HepG2 (cell line): ENCODE results near the gene BCAN. TPM values are rescaled to one million over a fixed set of nuclear protein-coding genes. Genes with fewer than 3 reads are reported as not detected.

Source experiments
- BCL6 ChIP-seq: IDR thresholded peaks from 2 replicates; pipeline ENCODE4 v1.6.1; 2016; ENCODE audit warnings: missing genetic modification reagents, missing compliant biosample characterization
- BCLAF1 ChIP-seq: fragments of 450-650 bp; IDR thresholded peaks from 2 replicates; pipeline ENCODE4 v1.6.1; 2017; ENCODE audit warnings: mild to moderate bottlenecking
- CHCHD3 ChIP-seq: sonication (generic); formaldehyde crosslinking; IDR thresholded peaks from 2 replicates; pipeline ENCODE4 v1.8.0; 2022; ENCODE audit warnings: mild to moderate bottlenecking, missing genetic modification reagents, moderate library complexity
- DZIP1 ChIP-seq: sonication (generic); formaldehyde crosslinking; IDR thresholded peaks from 2 replicates; pipeline ENCODE4 v1.5.0; 2020; ENCODE audit warnings: mild to moderate bottlenecking, missing genetic modification reagents
- FOXM1 ChIP-seq: sonication (generic); formaldehyde crosslinking; IDR thresholded peaks from 2 replicates; pipeline ENCODE4 v1.5.0; 2020; ENCODE audit warnings: missing genetic modification reagents
- HMG20B ChIP-seq: conservative IDR thresholded peaks from 2 replicates; pipeline ENCODE4 v1.6.1; 2016; ENCODE audit warnings: missing genetic modification reagents, missing compliant biosample characterization
- KDM1A ChIP-seq: IDR thresholded peaks from 2 replicates; pipeline ENCODE4 v1.6.1; 2016; ENCODE audit warnings: missing compliant biosample characterization
- SUZ12 ChIP-seq: fragments of 150-350 bp; IDR thresholded peaks from 2 replicates; pipeline ENCODE4 v1.6.1; 2014; ENCODE audit warnings: low read depth, low read length
- TRIM22 ChIP-seq: fragments of 450-650 bp; IDR thresholded peaks from 2 replicates; pipeline ENCODE4 v1.6.1; 2017
- ZNF263 ChIP-seq: sonication (generic); formaldehyde crosslinking; IDR thresholded peaks from 2 replicates; pipeline ENCODE4 v1.4.0; 2020; ENCODE audit warnings: missing genetic modification reagents
- ZNF468 ChIP-seq: sonication (generic); formaldehyde crosslinking; IDR thresholded peaks from 2 replicates; pipeline ENCODE4 v1.8.0; 2022; ENCODE audit warnings: mild to moderate bottlenecking, moderate library complexity, missing genetic modification reagents
- ZNF550 ChIP-seq: sonication (generic); formaldehyde crosslinking; IDR thresholded peaks from 2 replicates; pipeline ENCODE4 v1.4.0; 2020; ENCODE audit warnings: mild to moderate bottlenecking, missing genetic modification reagents, borderline replicate concordance
- ZSCAN20 ChIP-seq: sonication (generic); formaldehyde crosslinking; IDR thresholded peaks from 2 replicates; pipeline ENCODE4 v1.4.0; 2020; ENCODE audit warnings: missing genetic modification reagents, mild to moderate bottlenecking, borderline replicate concordance
- polyA plus RNA-seq, 8 experiments: library from polyadenylated mRNA; depleted of rRNA in 3 of 8; stranded (reverse) in 7 of 8; unstranded in 1 of 8; fragments of >200 nt; fragmentation: Illumina TruSeq in 4 of 8; extraction: Trizol in 4 of 8; gene quantifications; 2 replicates each; pipeline versions ENCODE4 v1.2.1 to v1.2.3, GENCODE V29; 2011 to 2016; ENCODE audit warnings: low read depth in 4 of 8, missing spikeins in 1 of 8, mixed read lengths in 1 of 8; ENCODE audit not compliant: insufficient read depth in 1 of 8
- total RNA-seq, 5 experiments: library from RNA; depleted of rRNA; stranded (reverse); fragments of >200 nt; fragmentation: Illumina TruSeq; extraction: Trizol; gene quantifications; 2 replicates each; pipeline ENCODE4 v1.2.3, GENCODE V29; 2016; ENCODE audit warnings: low read depth in 1 of 5
- TF ChIP-seq, protein P1 (sequence below): sonication (generic); formaldehyde crosslinking; IDR thresholded peaks from 2 replicates; pipeline ENCODE4 v1.5.0; 2020; ENCODE audit warnings: missing genetic modification reagents
- TF ChIP-seq, protein P2 (sequence below): sonication (generic); formaldehyde crosslinking; IDR thresholded peaks from 2 replicates; pipeline ENCODE4 v1.4.0; 2020; ENCODE audit warnings: missing genetic modification reagents

The BCAN gene
- total and polyA plus RNA-seq, 2 of the 13 experiments (the other 11 are each of a cell fraction or from before 2014, with no cell fraction given), result not detected

DNA sequence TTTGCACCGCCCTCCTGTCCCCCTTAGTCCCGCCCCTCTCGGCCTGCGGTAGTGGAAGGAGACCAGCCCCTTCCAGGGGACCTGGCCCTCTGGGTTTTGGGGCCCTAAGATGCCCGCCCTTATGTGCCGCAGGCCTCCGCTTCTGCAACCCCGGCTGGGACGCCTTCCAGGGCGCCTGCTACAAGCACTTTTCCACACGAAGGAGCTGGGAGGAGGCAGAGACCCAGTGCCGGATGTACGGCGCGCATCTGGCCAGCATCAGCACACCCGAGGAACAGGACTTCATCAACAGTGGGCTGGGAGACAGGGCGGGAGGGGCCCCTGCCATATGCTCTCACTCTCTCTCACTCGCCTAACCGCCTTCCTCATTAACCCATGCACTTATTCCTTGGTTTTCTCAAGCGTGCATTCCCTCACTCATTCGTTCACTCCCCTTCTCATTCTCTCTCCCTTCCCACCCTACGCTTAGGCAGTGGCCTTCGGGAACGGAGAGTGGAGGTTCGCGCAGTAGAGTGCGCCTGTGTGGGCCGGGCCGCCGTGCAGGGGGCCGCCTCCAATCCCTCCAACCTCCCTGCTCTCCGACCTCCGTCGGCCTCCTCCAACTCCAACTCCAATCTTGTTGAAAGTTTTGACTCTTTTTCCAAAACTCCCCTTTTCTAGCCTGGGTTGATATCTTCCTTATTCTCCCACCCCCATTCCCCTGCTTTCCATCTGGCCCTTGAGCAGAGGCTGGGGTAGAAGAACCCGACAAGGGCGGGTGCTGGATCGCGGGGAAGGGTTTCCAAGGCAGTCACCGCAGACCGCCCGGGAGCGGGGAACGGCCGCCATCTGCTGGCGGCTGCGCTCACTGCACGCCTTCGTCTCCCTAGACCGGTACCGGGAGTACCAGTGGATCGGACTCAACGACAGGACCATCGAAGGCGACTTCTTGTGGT lies 15.2 kb downstream of the BCAN start (continued):
- TF ChIP-seq DZIP1 (no peak), FOXM1 (CRISPR knock-in tag) (no peak), ZNF550 (CRISPR knock-in tag) (no peak), ZNF263 (CRISPR knock-in tag) (no peak), TRIM22 (no peak), HMG20B (CRISPR knock-in tag) (no peak), CHCHD3 (CRISPR knock-in tag) (no peak), ZNF468 (no peak), BCL6 (CRISPR knock-in tag) (no peak), KDM1A (CRISPR knock-in tag) (no peak), ZSCAN20 (CRISPR knock-in tag) (no peak), SUZ12 (no peak), BCLAF1 (no peak)
- TF ChIP-seq, protein P1, sequence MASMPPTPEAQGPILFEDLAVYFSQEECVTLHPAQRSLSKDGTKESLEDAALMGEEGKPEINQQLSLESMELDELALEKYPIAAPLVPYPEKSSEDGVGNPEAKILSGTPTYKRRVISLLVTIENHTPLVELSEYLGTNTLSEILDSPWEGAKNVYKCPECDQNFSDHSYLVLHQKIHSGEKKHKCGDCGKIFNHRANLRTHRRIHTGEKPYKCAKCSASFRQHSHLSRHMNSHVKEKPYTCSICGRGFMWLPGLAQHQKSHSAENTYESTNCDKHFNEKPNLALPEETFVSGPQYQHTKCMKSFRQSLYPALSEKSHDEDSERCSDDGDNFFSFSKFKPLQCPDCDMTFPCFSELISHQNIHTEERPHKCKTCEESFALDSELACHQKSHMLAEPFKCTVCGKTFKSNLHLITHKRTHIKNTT (CRISPR knock-in tag), result no peak
- TF ChIP-seq, protein P2, sequence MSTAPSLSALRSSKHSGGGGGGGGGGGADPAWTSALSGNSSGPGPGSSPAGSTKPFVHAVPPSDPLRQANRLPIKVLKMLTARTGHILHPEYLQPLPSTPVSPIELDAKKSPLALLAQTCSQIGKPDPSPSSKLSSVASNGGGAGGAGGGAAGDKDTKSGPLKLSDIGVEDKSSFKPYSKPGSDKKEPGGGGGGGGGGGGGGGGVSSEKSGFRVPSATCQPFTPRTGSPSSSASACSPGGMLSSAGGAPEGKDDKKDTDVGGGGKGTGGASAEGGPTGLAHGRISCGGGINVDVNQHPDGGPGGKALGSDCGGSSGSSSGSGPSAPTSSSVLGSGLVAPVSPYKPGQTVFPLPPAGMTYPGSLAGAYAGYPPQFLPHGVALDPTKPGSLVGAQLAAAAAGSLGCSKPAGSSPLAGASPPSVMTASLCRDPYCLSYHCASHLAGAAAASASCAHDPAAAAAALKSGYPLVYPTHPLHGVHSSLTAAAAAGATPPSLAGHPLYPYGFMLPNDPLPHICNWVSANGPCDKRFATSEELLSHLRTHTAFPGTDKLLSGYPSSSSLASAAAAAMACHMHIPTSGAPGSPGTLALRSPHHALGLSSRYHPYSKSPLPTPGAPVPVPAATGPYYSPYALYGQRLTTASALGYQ (CRISPR knock-in tag), result no peak
